Testis (tissue), 2 donors: Measurements from ENCODE around the gene DCLK2.

ENCODE experiments used
- POLR2A ChIP-seq: fragments of 450-650 bp; IDR thresholded peaks from one replicate; pipeline ENCODE4 v1.6.1; 2017; ENCODE audit warnings: antibody characterized with exemption, mild to moderate bottlenecking, moderate library complexity
- TF ChIP-seq, protein P1 (sequence below), 3 experiments: fragments of 450-650 bp in 2 of 3; fragments of 200-600 bp in 1 of 3; sonication (generic) in 1 of 3; IDR thresholded peaks; one replicate each; pipeline ENCODE4 v1.5.1; 2016 to 2019; ENCODE audit warnings: antibody characterized with exemption in 3 of 3, mild to moderate bottlenecking in 2 of 3, moderate library complexity in 1 of 3

DNA sequence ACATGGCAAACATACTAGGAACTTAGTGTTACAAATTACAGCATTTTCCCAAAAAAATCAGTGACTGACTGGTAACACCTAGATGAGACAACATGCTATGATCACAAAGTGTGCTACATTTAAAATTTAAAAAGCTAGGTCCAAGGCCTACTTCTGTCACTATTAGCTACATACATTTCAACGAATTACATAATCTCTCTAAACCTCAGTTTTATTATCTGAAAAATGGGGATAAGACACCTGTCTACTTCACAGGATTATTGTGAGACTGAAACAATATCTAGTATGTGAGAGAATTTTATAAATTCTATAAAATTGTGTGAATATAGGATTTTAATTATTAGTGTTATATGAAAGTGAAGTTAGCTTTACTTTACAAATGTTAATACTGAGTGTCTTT, 228.5 kb downstream of the DCLK2 start:
- TF ChIP-seq, protein P1, sequence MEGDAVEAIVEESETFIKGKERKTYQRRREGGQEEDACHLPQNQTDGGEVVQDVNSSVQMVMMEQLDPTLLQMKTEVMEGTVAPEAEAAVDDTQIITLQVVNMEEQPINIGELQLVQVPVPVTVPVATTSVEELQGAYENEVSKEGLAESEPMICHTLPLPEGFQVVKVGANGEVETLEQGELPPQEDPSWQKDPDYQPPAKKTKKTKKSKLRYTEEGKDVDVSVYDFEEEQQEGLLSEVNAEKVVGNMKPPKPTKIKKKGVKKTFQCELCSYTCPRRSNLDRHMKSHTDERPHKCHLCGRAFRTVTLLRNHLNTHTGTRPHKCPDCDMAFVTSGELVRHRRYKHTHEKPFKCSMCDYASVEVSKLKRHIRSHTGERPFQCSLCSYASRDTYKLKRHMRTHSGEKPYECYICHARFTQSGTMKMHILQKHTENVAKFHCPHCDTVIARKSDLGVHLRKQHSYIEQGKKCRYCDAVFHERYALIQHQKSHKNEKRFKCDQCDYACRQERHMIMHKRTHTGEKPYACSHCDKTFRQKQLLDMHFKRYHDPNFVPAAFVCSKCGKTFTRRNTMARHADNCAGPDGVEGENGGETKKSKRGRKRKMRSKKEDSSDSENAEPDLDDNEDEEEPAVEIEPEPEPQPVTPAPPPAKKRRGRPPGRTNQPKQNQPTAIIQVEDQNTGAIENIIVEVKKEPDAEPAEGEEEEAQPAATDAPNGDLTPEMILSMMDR (IDR thresholded peaks at IDR 0.05): no peak
- TF ChIP-seq POLR2A: no peak
